ENCODE results near the gene NR4A1. TPM values are rescaled to one million over a fixed set of nuclear protein-coding genes. Genes with fewer than 3 reads are reported as not detected.
A peak's percentile ranks its signal among the peaks of the same experiment; 100 is the strongest.

The NR4A1 gene
- total and polyA plus RNA-seq, 10 of the 15 experiments (the other 5 are each of a cell fraction or from before 2014, with no cell fraction given): 0.05 to 7.9 (median 2.2) TPM; not detected in 1

GRCh38 chr12:52082988-52083637 is 31.9 kb downstream of the NR4A1 start (continued):
- TF ChIP-seq GABPA (IDR thresholded peaks at IDR 0.05; ENCODE audit: low read depth): no peak
- TF ChIP-seq SMC3 (IDR thresholded peaks at IDR 0.05; ENCODE audit: borderline replicate concordance, low read length): peak; percentile 92
- TF ChIP-seq ATF2 (IDR thresholded peaks at IDR 0.05; ENCODE audit: low read length): no peak

GRCh38 chr12:52083638-52083996 is 32.4 kb downstream of the NR4A1 start:
- ATAC-seq (no peak), FAIRE-seq (no peak), DNase-seq (ENCODE audit: low read depth, low spot score) (no peak)
- no peak for TF ChIP-seq IRF4 (IDR thresholded peaks at IDR 0.05; ENCODE audit: low read depth, low read length)
- no peak for TF ChIP-seq ZNF217 (IDR thresholded peaks at IDR 0.05)
- TF ChIP-seq SMAD5 (IDR thresholded peaks at IDR 0.05; ENCODE audit: low read depth): no peak
- TF ChIP-seq USF1 (IDR thresholded peaks at IDR 0.05; ENCODE audit: borderline replicate concordance, extremely low read length, insufficient read depth, low read depth, low read length): no peak
- TF ChIP-seq CEBPB (IDR thresholded peaks at IDR 0.05; ENCODE audit: borderline replicate concordance in 1 of 2, low read depth in 2 of 2, low read length in 2 of 2): no peak
- TF ChIP-seq STAT3 (IDR thresholded peaks at IDR 0.05; ENCODE audit: low read depth, low read length): no peak
- no peak for TF ChIP-seq MXI1 (IDR thresholded peaks at IDR 0.05; ENCODE audit: low read depth, low read length)
- TF ChIP-seq ATF7 (IDR thresholded peaks at IDR 0.05; ENCODE audit: low read depth): no peak
- no peak for TF ChIP-seq SREBF1 (IDR thresholded peaks at IDR 0.05; ENCODE audit: low read length)
- no peak for TF ChIP-seq NFIC (IDR thresholded peaks at IDR 0.05; ENCODE audit: low read depth, low read length)
- TF ChIP-seq DPF2 (IDR thresholded peaks at IDR 0.05): no peak
- no peak for TF ChIP-seq GABPA (IDR thresholded peaks at IDR 0.05; ENCODE audit: low read depth)
- TF ChIP-seq LARP7 (IDR thresholded peaks at IDR 0.05): no peak
- Histone ChIP-seq H3K9ac (ENCODE audit: control insufficient read depth, insufficient read depth, low read length) (no peak overlapping the region), H3K27ac (ENCODE audit: control insufficient read depth, insufficient read depth) (no peak overlapping the region), H3K4me2 (ENCODE audit: control insufficient read depth, insufficient read depth) (no peak overlapping the region), H2AFZ (ENCODE audit: control insufficient read depth, low read depth, low read length) (no peak overlapping the region), H3K9me3 (replicated peaks; ENCODE audit: control insufficient read depth, insufficient read depth, low read length) (no peaks in the 10 kb centered on the region), H4K20me1 (ENCODE audit: control insufficient read depth, insufficient read depth) (no peaks in the 10 kb centered on the region), H3K36me3 (ENCODE audit: control insufficient read depth in 2 of 2, insufficient read depth in 2 of 2, low read length in 1 of 2) (peaks cover 0 to 5% of the 10 kb centered on the region in 2 experiments; a peak in 2 of 4 replicates), H3K4me3 (no peak overlapping the region), H3K4me1 (ENCODE audit: control insufficient read depth, insufficient read depth, low read length) (peaks cover 21% of the 10 kb centered on the region), H3K79me2 (ENCODE audit: control insufficient read depth, insufficient read depth, low read length) (no peaks in the 10 kb centered on the region), H3K27me3 (replicated peaks in 1 of 2; ENCODE audit: control insufficient read depth in 2 of 2, insufficient read depth in 2 of 2, low read length in 1 of 2) (no peaks in the 10 kb centered on the region; a peak in 1 of 4 replicates)
- intact Hi-C loops (cut with micrococcal nuclease; ENCODE audit: unreplicated experiment) (loop anchor here (1.0 kb wide), 2 partner anchors 33 to 58 kb away; no protein-coding TSS in a partner anchor), in situ Hi-C loops (cut with MboI) (loop anchor here (5.0 kb wide), 1 partner anchor 56 kb away; no protein-coding TSS in a partner anchor)
- ChIA-PET POLR2A (interaction anchor here (1.4 kb wide), 1 partner anchor 12 kb away, joined by 6 read pairs; no protein-coding TSS in a partner anchor), RAD21 (ENCODE audit: unreplicated experiment) (interaction anchor here (1.0 to 5.8 kb wide), 8 partner anchors 14 to 60 kb away, joined by 3 to 111 read pairs (median 8); partner anchors contain the start of gene ATG101), CTCF (interaction anchor here (1.4 to 13.1 kb wide), 13 partner anchors 7 to 93 kb away, joined by 3 to 622 read pairs (median 11); partner anchors contain the start of gene ATG101), SMC1A (ENCODE audit: uncharacterized antibody, unreplicated experiment) (interaction anchor here (1.0 to 12.5 kb wide), 7 partner anchors 10 to 80 kb away, joined by 3 to 322 read pairs (median 5); partner anchors contain the start of gene ATG101)
- no TSS peak for BruUV-seq (replicated peaks)
- 3% methylated on average over 2 of the region's 2 CpGs for WGBS (ENCODE audit: insufficient coverage, insufficient replicate concordance, low lambda C conversion rate, missing lambda C conversion rate)
